ENCODE measurements around the gene ACTR1A. TPM values are rescaled to one million over a fixed set of nuclear protein-coding genes. Genes with fewer than 3 reads are reported as not detected.

The ACTR1A gene
- total and polyA plus RNA-seq, 9 of the 15 experiments (the other 6 are each of a cell fraction or from before 2014, with no cell fraction given), result 36.3 to 77.2 (median 49.6) TPM

DNA sequence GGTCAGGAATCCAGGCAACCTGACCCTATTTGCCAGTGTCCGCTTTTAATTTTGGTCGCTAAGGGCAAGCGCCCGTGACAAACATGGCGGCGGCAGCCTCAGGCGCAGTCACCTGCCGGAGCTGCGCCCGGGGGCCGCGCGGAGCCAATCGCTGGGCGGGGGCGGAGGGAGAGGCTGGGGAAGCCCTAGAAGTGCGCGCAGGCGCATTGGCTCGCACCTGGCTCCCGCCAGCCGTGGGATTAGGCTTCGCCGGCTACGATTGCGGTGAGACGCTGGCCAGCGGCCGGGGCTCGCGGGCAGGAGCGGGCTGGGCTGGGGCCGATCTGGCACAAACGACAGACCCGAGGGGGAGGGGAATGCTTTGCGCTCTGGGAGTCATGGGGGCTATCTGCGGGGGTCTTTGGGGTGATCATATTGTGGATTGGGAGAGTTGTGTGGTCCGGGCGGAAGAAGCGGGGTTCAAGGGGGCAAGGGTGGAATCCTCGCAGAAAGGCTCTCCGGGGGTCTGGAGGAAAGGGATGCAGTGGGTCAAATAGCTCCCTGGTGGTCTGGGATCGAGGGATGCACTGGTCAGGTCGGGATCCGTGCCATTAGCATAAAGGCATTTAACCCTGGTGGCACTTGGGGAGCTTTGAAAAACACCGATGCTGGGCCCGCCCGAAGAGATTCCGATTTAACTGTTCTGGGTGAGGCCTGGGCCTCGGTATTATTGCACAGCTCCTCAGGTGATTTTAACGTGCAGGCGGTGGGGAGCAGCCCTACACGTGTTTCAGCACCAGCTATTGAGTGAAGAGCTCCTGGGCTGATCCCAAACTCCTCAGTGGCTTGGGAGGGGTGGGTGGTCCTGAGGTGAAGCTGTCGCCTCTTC lies 41.1 kb downstream of the ACTR1A start (continued):
- TF ChIP-seq PPARD (CRISPR knock-in tag; IDR thresholded peaks at IDR 0.05) (no peak), MAZ (CRISPR knock-in tag; conservative IDR thresholded peaks at IDR 0.05 in 1 of 2, IDR thresholded peaks at IDR 0.05 in 1 of 2) (peak; percentile 93 to 98), SRSF9 (IDR thresholded peaks at IDR 0.05; ENCODE audit: borderline replicate concordance, low read depth, low read length) (no peak), FOXK1 (CRISPR knock-in tag; IDR thresholded peaks at IDR 0.05; ENCODE audit: borderline replicate concordance) (no peak), BHLHE40 (IDR thresholded peaks at IDR 0.05; ENCODE audit: low read length) (peak; percentile 95), HNRNPLL (IDR thresholded peaks at IDR 0.05; ENCODE audit: low read depth, low read length, poor library complexity, severe bottlenecking) (no peak), NELFE (IDR thresholded peaks at IDR 0.05; ENCODE audit: insufficient read depth, insufficient read length) (no peak), SAP30 (IDR thresholded peaks at IDR 0.05; ENCODE audit: borderline replicate concordance, insufficient read depth, low read depth, low read length, poor library complexity, severe bottlenecking) (peak; percentile 21), YY1 (IDR thresholded peaks at IDR 0.05; ENCODE audit: borderline replicate concordance in 1 of 3, control insufficient read depth in 1 of 3, extremely low read depth in 1 of 3, insufficient read depth in 3 of 3, insufficient read length in 1 of 3, insufficient replicate concordance in 2 of 3, low read depth in 1 of 3, low read length in 2 of 3) (peak; percentile 97 to 100 (median 100)), TEAD4 (IDR thresholded peaks at IDR 0.05; ENCODE audit: low read length) (peak; percentile 13; the same call in 1 of the 2 replicates), TEAD4 (CRISPR knock-in tag; IDR thresholded peaks at IDR 0.05; ENCODE audit: borderline replicate concordance) (no peak), RBFOX2 (IDR thresholded peaks at IDR 0.05; ENCODE audit: low read depth, low read length) (peak; percentile 82), ZNF217 (CRISPR knock-in tag; IDR thresholded peaks at IDR 0.05) (no peak), MEIS2 (IDR thresholded peaks at IDR 0.05; ENCODE audit: partially characterized antibody) (peak; percentile 69), PHF21A (IDR thresholded peaks at IDR 0.05; ENCODE audit: borderline replicate concordance, low read depth) (no peak)
- TF ChIP-seq, protein P1, sequence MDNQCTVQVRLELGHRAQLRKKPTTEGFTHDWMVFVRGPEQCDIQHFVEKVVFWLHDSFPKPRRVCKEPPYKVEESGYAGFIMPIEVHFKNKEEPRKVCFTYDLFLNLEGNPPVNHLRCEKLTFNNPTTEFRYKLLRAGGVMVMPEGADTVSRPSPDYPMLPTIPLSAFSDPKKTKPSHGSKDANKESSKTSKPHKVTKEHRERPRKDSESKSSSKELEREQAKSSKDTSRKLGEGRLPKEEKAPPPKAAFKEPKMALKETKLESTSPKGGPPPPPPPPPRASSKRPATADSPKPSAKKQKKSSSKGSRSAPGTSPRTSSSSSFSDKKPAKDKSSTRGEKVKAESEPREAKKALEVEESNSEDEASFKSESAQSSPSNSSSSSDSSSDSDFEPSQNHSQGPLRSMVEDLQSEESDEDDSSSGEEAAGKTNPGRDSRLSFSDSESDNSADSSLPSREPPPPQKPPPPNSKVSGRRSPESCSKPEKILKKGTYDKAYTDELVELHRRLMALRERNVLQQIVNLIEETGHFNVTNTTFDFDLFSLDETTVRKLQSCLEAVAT (IDR thresholded peaks at IDR 0.05), result 0 out of 4 replicates have a peak, but pooled peaks of 1 of the 2 experiments have one; percentile 27
- TF ChIP-seq, protein P2, sequence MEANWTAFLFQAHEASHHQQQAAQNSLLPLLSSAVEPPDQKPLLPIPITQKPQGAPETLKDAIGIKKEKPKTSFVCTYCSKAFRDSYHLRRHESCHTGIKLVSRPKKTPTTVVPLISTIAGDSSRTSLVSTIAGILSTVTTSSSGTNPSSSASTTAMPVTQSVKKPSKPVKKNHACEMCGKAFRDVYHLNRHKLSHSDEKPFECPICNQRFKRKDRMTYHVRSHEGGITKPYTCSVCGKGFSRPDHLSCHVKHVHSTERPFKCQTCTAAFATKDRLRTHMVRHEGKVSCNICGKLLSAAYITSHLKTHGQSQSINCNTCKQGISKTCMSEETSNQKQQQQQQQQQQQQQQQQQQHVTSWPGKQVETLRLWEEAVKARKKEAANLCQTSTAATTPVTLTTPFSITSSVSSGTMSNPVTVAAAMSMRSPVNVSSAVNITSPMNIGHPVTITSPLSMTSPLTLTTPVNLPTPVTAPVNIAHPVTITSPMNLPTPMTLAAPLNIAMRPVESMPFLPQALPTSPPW (CRISPR knock-in tag; IDR thresholded peaks at IDR 0.05), result peak; percentile 89
- TF ChIP-seq, protein P3, sequence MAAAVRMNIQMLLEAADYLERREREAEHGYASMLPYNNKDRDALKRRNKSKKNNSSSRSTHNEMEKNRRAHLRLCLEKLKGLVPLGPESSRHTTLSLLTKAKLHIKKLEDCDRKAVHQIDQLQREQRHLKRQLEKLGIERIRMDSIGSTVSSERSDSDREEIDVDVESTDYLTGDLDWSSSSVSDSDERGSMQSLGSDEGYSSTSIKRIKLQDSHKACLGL (CRISPR knock-in tag; IDR thresholded peaks at IDR 0.05; ENCODE audit: borderline replicate concordance, poor library complexity, severe bottlenecking), result peak; percentile 26
- TF ChIP-seq, protein P4, sequence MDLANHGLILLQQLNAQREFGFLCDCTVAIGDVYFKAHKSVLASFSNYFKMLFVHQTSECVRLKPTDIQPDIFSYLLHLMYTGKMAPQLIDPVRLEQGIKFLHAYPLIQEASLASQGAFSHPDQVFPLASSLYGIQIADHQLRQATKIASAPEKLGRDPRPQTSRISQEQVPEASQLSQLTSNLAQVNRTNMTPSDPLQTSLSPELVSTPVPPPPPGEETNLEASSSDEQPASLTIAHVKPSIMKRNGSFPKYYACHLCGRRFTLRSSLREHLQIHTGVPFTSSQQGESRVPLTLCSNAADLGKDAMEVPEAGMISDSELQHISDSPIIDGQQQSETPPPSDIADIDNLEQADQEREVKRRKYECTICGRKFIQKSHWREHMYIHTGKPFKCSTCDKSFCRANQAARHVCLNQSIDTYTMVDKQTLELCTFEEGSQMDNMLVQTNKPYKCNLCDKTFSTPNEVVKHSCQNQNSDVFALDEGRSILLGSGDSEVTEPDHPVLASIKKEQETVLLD (IDR thresholded peaks at IDR 0.05), result peak; percentile 37; the same call in 1 of the 2 replicates
